PC-9 (cell line): Measurements from ENCODE around the gene SLC23A1. TPM values are rescaled to one million over a fixed set of nuclear protein-coding genes. Genes with fewer than 3 reads are reported as not detected.

ENCODE experiments used
- BruUV-seq: library from RNA; stranded (reverse); fragments of 400-500 nt; replicated peaks from 2 replicates; lab custom pipeline; 2021; lab: Mats Ljungman, UMichigan
- CTCF ChIA-PET: fragments of 300-600 bp; sonication (Branson Sonifier 250); formaldehyde crosslinking; loops from one replicate; lab custom pipeline; 2022; ENCODE audit warnings: antibody characterized with exemption; lab: Charles Lee
- POLR2A ChIA-PET: fragments of 300-600 bp; sonication (Branson Sonifier 250); formaldehyde crosslinking; loops from one replicate; lab custom pipeline; 2022; ENCODE audit warnings: antibody characterized with exemption; ENCODE audit not compliant: unreplicated experiment; lab: Charles Lee
- DNase-seq, 2 experiments: peaks; one replicate each; pipeline versions ENCODE4 v3.0.0 to v3.0.0-alpha.2; 2015 to 2022; ENCODE audit warnings: mixed read lengths in 1 of 2
- H2AFZ ChIP-seq: fragments of 200-600 bp; sonication (generic); 2 replicates; pipeline ENCODE4 v1.8.1; 2017; ENCODE audit warnings: antibody characterized with exemption
- H3F3A ChIP-seq: fragments of 200-600 bp; sonication (generic); 2 replicates; pipeline ENCODE4 v1.8.1; 2017; ENCODE audit warnings: antibody characterized with exemption, mild to moderate bottlenecking, low read depth; ENCODE audit not compliant: insufficient read depth
- H3K27ac ChIP-seq: fragments of 200-600 bp; sonication (generic); 2 replicates; pipeline ENCODE4 v1.6.1; 2016; ENCODE audit warnings: mixed run types
- H3K27me3 ChIP-seq: fragments of 200-600 bp; sonication (generic); 2 replicates; pipeline ENCODE4 v1.6.1; 2016; ENCODE audit warnings: low read depth, mixed run types; ENCODE audit not compliant: insufficient read depth
- H3K36me3 ChIP-seq: fragments of 200-600 bp; sonication (generic); 2 replicates; pipeline ENCODE4 v1.6.1; 2016; ENCODE audit warnings: low read depth, mixed run types
- H3K4me1 ChIP-seq: fragments of 200-600 bp; sonication (generic); replicated peaks from 2 replicates; pipeline ENCODE4 v1.6.1; 2016; ENCODE audit warnings: mixed run types; ENCODE audit not compliant: insufficient read depth
- H3K4me2 ChIP-seq: fragments of 200-600 bp; sonication (generic); 2 replicates; pipeline ENCODE4 v1.6.1; 2017; ENCODE audit warnings: mixed run types
- H3K4me3 ChIP-seq: fragments of 200-600 bp; sonication (generic); 2 replicates; pipeline ENCODE4 v1.6.1; 2016; ENCODE audit warnings: mixed run types
- H3K79me2 ChIP-seq: fragments of 200-600 bp; sonication (generic); 2 replicates; pipeline ENCODE4 v1.6.1; 2017; ENCODE audit warnings: low read depth, mixed run types
- H3K9me2 ChIP-seq: fragments of 200-600 bp; sonication (generic); 2 replicates; pipeline ENCODE4 v1.8.1; 2017; ENCODE audit warnings: mild to moderate bottlenecking; ENCODE audit not compliant: insufficient read depth
- H3K9me3 ChIP-seq: fragments of 200-600 bp; sonication (generic); 2 replicates; pipeline ENCODE4 v1.8.1; 2016; ENCODE audit warnings: low read depth; ENCODE audit not compliant: insufficient read depth
- H4K20me1 ChIP-seq: fragments of 200-600 bp; sonication (generic); 2 replicates; pipeline ENCODE4 v1.8.1; 2017; ENCODE audit not compliant: insufficient read depth
- EZH2 ChIP-seq: fragments of 200-600 bp; sonication (generic); IDR thresholded peaks from 2 replicates; pipeline ENCODE4 v1.8.0; 2017; ENCODE audit warnings: antibody characterized with exemption, low read depth
- intact Hi-C: fragments of 100-400 bp; cut with micrococcal nuclease; formaldehyde crosslinking; loops from one replicate; pipeline ENCODE4 v1.10.0; 2022; ENCODE audit not compliant: unreplicated experiment
- total RNA-seq: library from RNA; stranded (reverse); gene quantifications from 2 replicates; pipeline ENCODE4 v1.2.3, GENCODE V29; 2021
- TF ChIP-seq, protein P1 (sequence below): fragments of 200-600 bp; sonication (generic); conservative IDR thresholded peaks from 2 replicates; pipeline ENCODE4 v1.6.1; 2017; ENCODE audit warnings: mixed run types, antibody characterized with exemption, mild to moderate bottlenecking, moderate library complexity

The SLC23A1 gene
- total RNA-seq, 1 experiment from 2014 or later = 1.9 TPM

DNA sequence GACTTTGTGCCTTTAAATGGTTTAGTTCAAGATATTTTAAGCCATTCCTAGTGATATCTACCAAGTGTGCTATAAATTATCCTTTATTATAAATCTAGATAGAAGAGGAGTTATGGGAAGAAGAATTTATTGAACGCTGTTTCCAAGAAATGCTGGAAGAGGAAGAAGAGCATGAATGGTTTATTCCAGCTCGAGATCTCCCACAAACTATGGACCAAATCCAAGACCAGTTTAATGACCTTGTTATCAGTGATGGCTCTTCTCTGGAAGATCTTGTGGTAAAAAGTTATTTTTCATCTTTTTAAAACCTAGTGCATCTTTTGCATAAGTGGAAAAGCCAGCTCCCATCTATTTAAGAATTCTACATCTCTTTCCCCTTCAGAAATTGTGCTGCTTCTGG, 18.6 kb downstream of the SLC23A1 start:
- no peaks in the 10 kb centered on the region for H3K9me2 ChIP-seq
- peaks cover 18% of the 10 kb centered on the region for H3K36me3 ChIP-seq
- H3K27ac ChIP-seq = no peak overlapping the region
- H3K27me3 ChIP-seq = no peaks in the 10 kb centered on the region
- no peak overlapping the region for H3K4me2 ChIP-seq
- no peaks in the 10 kb centered on the region for H3K4me1 ChIP-seq
- ChIA-PET POLR2A (no interaction called here), CTCF (no interaction called here)
- H3K9me3 ChIP-seq = no peaks in the 10 kb centered on the region
- H3K79me2 ChIP-seq = peaks cover 35% of the 10 kb centered on the region
- H4K20me1 ChIP-seq = peaks cover 54% of the 10 kb centered on the region
- DNase-seq = no peak
- intact Hi-C loops = no loop called here
- no TSS peak for BruUV-seq
- no peak overlapping the region for H3K4me3 ChIP-seq
- H2AFZ ChIP-seq = no peak overlapping the region
- peaks cover 11% of the 10 kb centered on the region for H3F3A ChIP-seq
- TF ChIP-seq EZH2 = no peak
- TF ChIP-seq, protein P1, sequence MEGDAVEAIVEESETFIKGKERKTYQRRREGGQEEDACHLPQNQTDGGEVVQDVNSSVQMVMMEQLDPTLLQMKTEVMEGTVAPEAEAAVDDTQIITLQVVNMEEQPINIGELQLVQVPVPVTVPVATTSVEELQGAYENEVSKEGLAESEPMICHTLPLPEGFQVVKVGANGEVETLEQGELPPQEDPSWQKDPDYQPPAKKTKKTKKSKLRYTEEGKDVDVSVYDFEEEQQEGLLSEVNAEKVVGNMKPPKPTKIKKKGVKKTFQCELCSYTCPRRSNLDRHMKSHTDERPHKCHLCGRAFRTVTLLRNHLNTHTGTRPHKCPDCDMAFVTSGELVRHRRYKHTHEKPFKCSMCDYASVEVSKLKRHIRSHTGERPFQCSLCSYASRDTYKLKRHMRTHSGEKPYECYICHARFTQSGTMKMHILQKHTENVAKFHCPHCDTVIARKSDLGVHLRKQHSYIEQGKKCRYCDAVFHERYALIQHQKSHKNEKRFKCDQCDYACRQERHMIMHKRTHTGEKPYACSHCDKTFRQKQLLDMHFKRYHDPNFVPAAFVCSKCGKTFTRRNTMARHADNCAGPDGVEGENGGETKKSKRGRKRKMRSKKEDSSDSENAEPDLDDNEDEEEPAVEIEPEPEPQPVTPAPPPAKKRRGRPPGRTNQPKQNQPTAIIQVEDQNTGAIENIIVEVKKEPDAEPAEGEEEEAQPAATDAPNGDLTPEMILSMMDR = no peak

DNA sequence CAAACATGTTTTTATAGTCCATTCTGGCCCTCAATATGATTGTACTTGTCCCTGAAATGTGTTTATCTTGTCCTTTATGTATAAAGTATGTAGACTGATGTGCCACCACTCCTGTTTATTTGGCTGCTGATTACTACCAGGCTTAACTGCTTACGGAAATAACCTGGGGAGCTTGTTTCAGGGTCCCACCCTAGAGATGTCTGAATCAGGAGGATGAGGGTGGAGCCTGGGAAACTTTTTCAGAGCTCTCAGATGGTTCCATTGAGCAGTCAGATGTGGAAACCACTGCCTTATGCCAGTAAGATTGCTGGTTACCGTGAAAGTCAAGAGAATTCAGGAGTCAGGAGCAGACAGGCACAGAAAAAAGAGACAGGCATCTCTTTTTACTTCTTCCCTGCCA, 19.2 kb downstream of the SLC23A1 start:
- intact Hi-C loops = no loop called here
- Histone ChIP-seq H2AFZ (no peak overlapping the region), H3K27ac (no peak overlapping the region), H3K4me1 (no peaks in the 10 kb centered on the region), H3K4me3 (no peak overlapping the region), H3K36me3 (peaks cover 18% of the 10 kb centered on the region), H3K79me2 (peaks cover 40% of the 10 kb centered on the region), H3K9me2 (no peaks in the 10 kb centered on the region), H4K20me1 (peaks cover 56% of the 10 kb centered on the region), H3K27me3 (no peaks in the 10 kb centered on the region), H3F3A (peaks cover 11% of the 10 kb centered on the region), H3K9me3 (no peaks in the 10 kb centered on the region), H3K4me2 (no peak overlapping the region)
- no TSS peak for BruUV-seq
- no peak for DNase-seq
- TF ChIP-seq, protein P1 = no peak
- TF ChIP-seq EZH2 = no peak
- CTCF ChIA-PET = no interaction called here
- POLR2A ChIA-PET = no interaction called here

DNA sequence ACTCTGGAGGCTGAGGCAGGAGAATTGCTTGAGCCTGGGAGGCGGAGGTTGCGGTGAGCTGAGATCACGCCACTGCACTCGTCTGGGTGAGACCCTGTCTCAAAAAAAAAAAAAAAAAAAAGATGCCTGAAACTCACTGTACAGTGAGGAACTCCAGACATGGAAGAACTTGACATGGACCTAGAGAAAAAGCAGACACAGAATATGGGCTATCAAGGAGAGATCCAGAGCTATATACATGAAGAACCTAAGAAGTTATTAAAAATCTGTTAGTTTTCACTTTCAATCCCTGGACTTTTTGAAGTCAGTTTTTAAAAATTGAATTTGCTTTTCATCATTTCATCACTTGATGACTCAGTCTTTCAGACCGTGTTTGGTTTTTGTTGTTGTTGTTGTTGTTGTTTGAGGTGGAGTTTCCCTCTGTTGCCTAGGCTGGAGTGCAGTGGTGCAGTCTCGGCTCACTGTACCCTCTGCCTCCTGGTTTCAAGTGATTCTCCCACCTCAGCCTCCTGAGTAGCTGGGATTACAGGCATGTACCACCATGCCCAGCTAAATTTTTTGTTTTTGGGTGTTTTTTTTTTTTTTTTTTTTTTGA, 21.2 kb downstream of the SLC23A1 start:
- CTCF ChIA-PET = no interaction called here
- DNase-seq = no peak
- TF ChIP-seq EZH2 = no peak
- TF ChIP-seq, protein P1 = no peak
- H3F3A ChIP-seq = 0 out of 2 replicates have a peak, but pooled peaks cover 5% of the 10 kb centered on the region
- H3K36me3 ChIP-seq = peaks cover 18% of the 10 kb centered on the region; the same call in 1 of the 2 replicates
- no peak overlapping the region for H2AFZ ChIP-seq
- intact Hi-C loops = no loop called here
- BruUV-seq = no TSS peak
- H3K79me2 ChIP-seq = peaks cover 60% of the 10 kb centered on the region
- H3K4me2 ChIP-seq = no peak overlapping the region
- H3K9me3 ChIP-seq = no peaks in the 10 kb centered on the region
- POLR2A ChIA-PET = no interaction called here
- H3K4me1 ChIP-seq = no peaks in the 10 kb centered on the region
- no peak overlapping the region for H3K4me3 ChIP-seq
- H3K27me3 ChIP-seq = no peaks in the 10 kb centered on the region
- peaks cover 73% of the 10 kb centered on the region for H4K20me1 ChIP-seq
- no peaks in the 10 kb centered on the region for H3K9me2 ChIP-seq
- H3K27ac ChIP-seq = no peak overlapping the region
